GM21717 (cell line): Measurements from ENCODE around the gene RBM38.

Experiments used
- ATAC-seq: cut with Tn5 transposase; IDR thresholded peaks from one replicate; pipeline ENCODE4 v1.9.1; 2021; ENCODE audit warnings: mild to moderate bottlenecking, moderate library complexity; ENCODE audit not compliant: unreplicated experiment

RBM38 gene

GRCh38 chr20:57448764-57449354, 57.7 kb downstream of the RBM38 start:
- ATAC-seq, result no peak

GRCh38 chr20:57449398-57450354, 58.5 kb downstream of the RBM38 start:
- ATAC-seq, result no peak

GRCh38 chr20:57450419-57450818, 59.2 kb downstream of the RBM38 start:
- peak; percentile 77 for ATAC-seq

- ATAC-seq, result no peak
Observed at GRCh38 chr20:57450931-57451330, 59.7 kb downstream of the RBM38 start.

GRCh38 chr20:57451431-57451794, 60.2 kb downstream of the RBM38 start:
- ATAC-seq, result no peak

GRCh38 chr20:57451795-57452661, 60.8 kb downstream of the RBM38 start:
- no peak for ATAC-seq

GRCh38 chr20:57455386-57455785, 64.2 kb downstream of the RBM38 start:
- no peak for ATAC-seq

- ATAC-seq, result no peak
Observed at GRCh38 chr20:57456116-57456515, 64.9 kb downstream of the RBM38 start.

- ATAC-seq, result no peak
Observed at GRCh38 chr20:57457243-57458095, 66.3 kb downstream of the RBM38 start.

- ATAC-seq, result no peak
Observed at GRCh38 chr20:57458400-57459160, 67.4 kb downstream of the RBM38 start.
